ENCODE results near the gene SCAMP5. TPM values are rescaled to one million over a fixed set of nuclear protein-coding genes. Genes with fewer than 3 reads are reported as not detected.
A peak's percentile ranks its signal among the peaks of the same experiment; 100 is the strongest.

Gene SCAMP5
- total RNA-seq, 2 experiments from 2014 or later: 0.19 to 0.33 TPM

GRCh38 chr15:74977599-74977998 is 17.8 kb upstream of the SCAMP5 start:
- no peaks in the 10 kb centered on the region for H3K36me3 Mint-ChIP-seq
- H3K27me3 Mint-ChIP-seq: peaks cover 14% of the 10 kb centered on the region
- H3K4me1 Mint-ChIP-seq (ENCODE audit: low read depth): peaks cover 9% of the 10 kb centered on the region
- peak; percentile 64 for DNase-seq
- H3K4me3 Mint-ChIP-seq: no peak overlapping the region
- CTCF ChIA-PET: interaction anchor here (1.6 to 1.7 kb wide), 2 partner anchors 17 to 209 kb away, joined by 5 read pairs; partner anchors contain the start of gene SCAMP5
- POLR2A ChIA-PET: interaction anchor here (1.3 kb wide), 1 partner anchor 46 kb away, joined by 4 read pairs; the partner anchor contains the start of gene PPCDC
- intact Hi-C loops (cut with micrococcal nuclease): no loop called here
- H3K9me3 Mint-ChIP-seq: no peaks in the 10 kb centered on the region
- H3K27ac Mint-ChIP-seq: no peak overlapping the region

- no peak overlapping the region for H3K4me3 Mint-ChIP-seq
- H3K27me3 Mint-ChIP-seq: peaks cover 14% of the 10 kb centered on the region
- intact Hi-C loops (cut with micrococcal nuclease): no loop called here
- H3K4me1 Mint-ChIP-seq (ENCODE audit: low read depth): peaks cover 9% of the 10 kb centered on the region
- DNase-seq: no peak
- no peaks in the 10 kb centered on the region for H3K9me3 Mint-ChIP-seq
- H3K27ac Mint-ChIP-seq: no peak overlapping the region
- no peaks in the 10 kb centered on the region for H3K36me3 Mint-ChIP-seq
- CTCF ChIA-PET: interaction anchor here (0.8 to 1.7 kb wide), 3 partner anchors 17 to 223 kb away, joined by 3 to 5 read pairs (median 5); partner anchors contain the start of genes C15orf39 and SCAMP5
- POLR2A ChIA-PET: interaction anchor here (1.3 kb wide), 1 partner anchor 46 kb away, joined by 4 read pairs; the partner anchor contains the start of gene PPCDC
Observed at GRCh38 chr15:74978077-74978476, 17.3 kb upstream of the SCAMP5 start.

GRCh38 chr15:74978503-74978902 is 16.9 kb upstream of the SCAMP5 start:
- DNase-seq: peak; percentile 78
- Mint-ChIP-seq H3K36me3 (no peaks in the 10 kb centered on the region), H3K27me3 (peaks cover 14% of the 10 kb centered on the region), H3K9me3 (no peaks in the 10 kb centered on the region), H3K4me1 (ENCODE audit: low read depth) (peaks cover 11% of the 10 kb centered on the region), H3K4me3 (no peak overlapping the region), H3K27ac (no peak overlapping the region)
- ChIA-PET CTCF (interaction anchor here (0.8 to 1.7 kb wide), 3 partner anchors 17 to 223 kb away, joined by 3 to 5 read pairs (median 5); partner anchors contain the start of genes C15orf39 and SCAMP5), POLR2A (interaction anchor here (1.0 kb wide), 1 partner anchor 17 kb away, joined by 4 read pairs; no protein-coding TSS in a partner anchor)
- intact Hi-C loops (cut with micrococcal nuclease): no loop called here

GRCh38 chr15:74982183-74982582 is 13.2 kb upstream of the SCAMP5 start:
- Mint-ChIP-seq H3K36me3 (no peaks in the 10 kb centered on the region), H3K4me1 (ENCODE audit: low read depth) (peaks cover 20% of the 10 kb centered on the region), H3K27me3 (peaks cover 24% of the 10 kb centered on the region), H3K4me3 (no peak overlapping the region), H3K9me3 (no peaks in the 10 kb centered on the region), H3K27ac (no peak overlapping the region)
- POLR2A ChIA-PET: interaction anchor here (0.6 kb wide), 1 partner anchor 10 kb away, joined by 3 read pairs; no protein-coding TSS in a partner anchor
- intact Hi-C loops (cut with micrococcal nuclease): no loop called here
- CTCF ChIA-PET: no interaction called here
- no peak for DNase-seq

GRCh38 chr15:74983725-74984231 is 11.6 kb upstream of the SCAMP5 start:
- H3K27ac Mint-ChIP-seq: peak overlapping the region; percentile 46
- CTCF ChIA-PET: interaction anchor here (1.0 kb wide), 1 partner anchor 27 kb away, joined by 5 read pairs; the partner anchor contains the start of gene RPP25

GRCh38 chr15:74988007-74988800 is 7.2 kb upstream of the SCAMP5 start:
- Mint-ChIP-seq H3K4me3 (no peak overlapping the region), H3K27me3 (peaks cover 12% of the 10 kb centered on the region), H3K36me3 (no peaks in the 10 kb centered on the region), H3K9me3 (no peaks in the 10 kb centered on the region), H3K27ac (no peak overlapping the region), H3K4me1 (ENCODE audit: low read depth) (peaks cover 11% of the 10 kb centered on the region)
- ChIA-PET POLR2A (interaction anchor here (1.1 kb wide), 1 partner anchor 35 kb away, joined by 3 read pairs; the partner anchor contains the start of gene PPCDC), CTCF (interaction anchor here (0.6 to 1.6 kb wide), 10 partner anchors 12 to 219 kb away, joined by 3 to 6 read pairs (median 3); partner anchors contain the start of gene FAM219B)
- intact Hi-C loops (cut with micrococcal nuclease): no loop called here
- peak; percentile 68 for DNase-seq

More at GRCh38 chr15:74983725-74984231, 11.6 kb upstream of the SCAMP5 start:
- H3K9me3 Mint-ChIP-seq: no peaks in the 10 kb centered on the region
- peak; percentile 78 for DNase-seq
- intact Hi-C loops (cut with micrococcal nuclease): loop anchor here (1.0 to 2.0 kb wide), 2 partner anchors 22 to 27 kb away; partner anchors contain the start of gene RPP25
- peaks cover 24% of the 10 kb centered on the region for H3K27me3 Mint-ChIP-seq
- peaks cover 11% of the 10 kb centered on the region for H3K4me1 Mint-ChIP-seq (ENCODE audit: low read depth)
- no peak overlapping the region for H3K4me3 Mint-ChIP-seq
- H3K36me3 Mint-ChIP-seq: no peaks in the 10 kb centered on the region
- POLR2A ChIA-PET: interaction anchor here (0.6 kb wide), 1 partner anchor 102 kb away, joined by 4 read pairs; no protein-coding TSS in a partner anchor

- intact Hi-C loops (cut with micrococcal nuclease): no loop called here
- peaks cover 2% of the 10 kb centered on the region for H3K4me1 Mint-ChIP-seq (ENCODE audit: low read depth)
- peaks cover 9% of the 10 kb centered on the region for H3K27me3 Mint-ChIP-seq
- POLR2A ChIA-PET: no interaction called here
- H3K4me3 Mint-ChIP-seq: no peak overlapping the region
- DNase-seq: no peak
- no peak overlapping the region for H3K27ac Mint-ChIP-seq
- CTCF ChIA-PET: interaction anchor here (1.6 kb wide), 1 partner anchor 88 kb away, joined by 6 read pairs; no protein-coding TSS in a partner anchor
- no peaks in the 10 kb centered on the region for H3K9me3 Mint-ChIP-seq
- H3K36me3 Mint-ChIP-seq: no peaks in the 10 kb centered on the region
Observed at GRCh38 chr15:74989527-74989926, 5.8 kb upstream of the SCAMP5 start.

- H3K4me1 Mint-ChIP-seq (ENCODE audit: low read depth): peaks cover 10% of the 10 kb centered on the region
- H3K36me3 Mint-ChIP-seq: no peaks in the 10 kb centered on the region
- H3K9me3 Mint-ChIP-seq: no peaks in the 10 kb centered on the region
- no peak for DNase-seq
- ChIA-PET CTCF (no interaction called here), POLR2A (interaction anchor here (0.7 kb wide), 1 partner anchor 11 kb away, joined by 3 read pairs; no protein-coding TSS in a partner anchor)
- intact Hi-C loops (cut with micrococcal nuclease): no loop called here
- peaks cover 13% of the 10 kb centered on the region for H3K27me3 Mint-ChIP-seq
- H3K27ac Mint-ChIP-seq: no peak overlapping the region
- no peak overlapping the region for H3K4me3 Mint-ChIP-seq
Observed at GRCh38 chr15:74992619-74993018, 2.7 kb upstream of the SCAMP5 start.

- intact Hi-C loops (cut with micrococcal nuclease): no loop called here
- Mint-ChIP-seq H3K27ac (no peak overlapping the region), H3K4me3 (no peak overlapping the region), H3K27me3 (peaks cover 21% of the 10 kb centered on the region), H3K36me3 (no peaks in the 10 kb centered on the region), H3K4me1 (ENCODE audit: low read depth) (peaks cover 10% of the 10 kb centered on the region), H3K9me3 (no peaks in the 10 kb centered on the region)
- no peak for DNase-seq
- ChIA-PET CTCF (interaction anchor here (1.1 to 2.2 kb wide), 4 partner anchors 16 to 362 kb away, joined by 3 to 5 read pairs (median 4); partner anchors contain the start of gene C15orf39), POLR2A (no interaction called here)
Observed at GRCh38 chr15:74994236-74994635, 1.1 kb upstream of the SCAMP5 start.

- Mint-ChIP-seq H3K27ac (no peak overlapping the region), H3K36me3 (no peaks in the 10 kb centered on the region), H3K4me3 (no peak overlapping the region), H3K27me3 (peaks cover 23% of the 10 kb centered on the region), H3K4me1 (ENCODE audit: low read depth) (peaks cover 10% of the 10 kb centered on the region), H3K9me3 (no peaks in the 10 kb centered on the region)
- ChIA-PET CTCF (interaction anchor here (1.1 to 2.2 kb wide), 7 partner anchors 17 to 363 kb away, joined by 3 to 6 read pairs (median 4); partner anchors contain the start of genes C15orf39 and RPP25), POLR2A (interaction anchor here (1.1 kb wide), 1 partner anchor 29 kb away, joined by 4 read pairs; the partner anchor contains the start of gene PPCDC)
- no peak for DNase-seq
- intact Hi-C loops (cut with micrococcal nuclease): no loop called here
Observed at GRCh38 chr15:74994685-74995084, 678 bp upstream of the SCAMP5 start.

- Mint-ChIP-seq H3K4me1 (ENCODE audit: low read depth) (peaks cover 10% of the 10 kb centered on the region), H3K27ac (no peak overlapping the region), H3K4me3 (peak overlapping the region; percentile 58), H3K27me3 (peaks cover 26% of the 10 kb centered on the region), H3K36me3 (no peaks in the 10 kb centered on the region), H3K9me3 (no peaks in the 10 kb centered on the region)
- POLR2A ChIA-PET: interaction anchor here (0.6 kb wide), 1 partner anchor 106 kb away, joined by 3 read pairs; the partner anchor contains the start of gene MPI
- intact Hi-C loops (cut with micrococcal nuclease): no loop called here
- DNase-seq: no peak
- CTCF ChIA-PET: interaction anchor here (1.2 to 2.2 kb wide), 6 partner anchors 12 to 94 kb away, joined by 3 to 6 read pairs (median 4); partner anchors contain the start of gene RPP25
Observed at GRCh38 chr15:74995779-74996765, 709 bp downstream of the SCAMP5 start.
